Frontal cortex (tissue), 1 donor: ENCODE measurements around the gene SNRPD2. TPM values are rescaled to one million over a fixed set of nuclear protein-coding genes. Genes with fewer than 3 reads are reported as not detected.

Source experiments
- small RNA-seq: library from RNA; depleted of rRNA; stranded (forward); fragments of <200 nt; gene quantifications from one replicate; pipeline ENCODE3, GENCODE V24; 2014
- total RNA-seq: library from RNA; depleted of rRNA; stranded (reverse); fragments of >200 nt; gene quantifications from one replicate; pipeline ENCODE4 v1.2.3, GENCODE V29; 2014

Gene SNRPD2
- total RNA-seq, 1 donor from 2014 or later = 157 TPM

Small RNAs within 50 kb of the gene (small RNA-seq; reads per million reads assigned to genes)
- gene MIR642A (not detected), gene RN7SL836P (0.10 reads per million)

Other genes with a start within 250 kb of the SNRPD2 start
- gene FOSB, start 224.0 kb downstream of the SNRPD2 start, total RNA-seq = 2.0 TPM
- gene RTN2, start 194.9 kb downstream of the SNRPD2 start, total RNA-seq = 54.2 TPM
- gene PPM1N, start 193.5 kb downstream of the SNRPD2 start, total RNA-seq = 0.82 TPM
- 9.0 TPM for gene VASP, start 184.5 kb downstream of the SNRPD2 start, total RNA-seq
- 1.6 TPM for gene OPA3, start 107.2 kb downstream of the SNRPD2 start, total RNA-seq
- under 0.01 TPM for gene GPR4, start 89.7 kb downstream of the SNRPD2 start, total RNA-seq
- 13.0 TPM for gene EML2, start 52.6 kb downstream of the SNRPD2 start, total RNA-seq
- 0.41 TPM for gene GIPR, start 23.7 kb downstream of the SNRPD2 start, total RNA-seq
- gene QPCTL, start 713 bp upstream of the SNRPD2 start, total RNA-seq = 8.2 TPM
- 13.9 TPM for gene FBXO46, start 38.9 kb upstream of the SNRPD2 start, total RNA-seq
- not detected for gene MEIOSIN, start 41.5 kb upstream of the SNRPD2 start, total RNA-seq
- gene SIX5, start 77.3 kb upstream of the SNRPD2 start, total RNA-seq = 0.82 TPM
- 13.9 TPM for gene DMPK, start 90.5 kb upstream of the SNRPD2 start, total RNA-seq
- gene DMWD, start 100.9 kb upstream of the SNRPD2 start, total RNA-seq = 47.7 TPM
- not detected for gene RSPH6A, start 123.4 kb upstream of the SNRPD2 start, total RNA-seq
- gene SYMPK, start 171.2 kb upstream of the SNRPD2 start, total RNA-seq = 18.3 TPM
- gene FOXA3, start 172.4 kb upstream of the SNRPD2 start, total RNA-seq = not detected
- 36.7 TPM for gene IRF2BP1, start 194.2 kb upstream of the SNRPD2 start, total RNA-seq
- gene MYPOP, start 210.7 kb upstream of the SNRPD2 start, total RNA-seq = 0.82 TPM
- not detected for gene NANOS2, start 222.8 kb upstream of the SNRPD2 start, total RNA-seq